Kidney (tissue), 14 donors: Measurements from ENCODE around the gene PLCB2. TPM values are rescaled to one million over a fixed set of nuclear protein-coding genes. Genes with fewer than 3 reads are reported as not detected.

Source experiments
- DNase-seq, 5 donors: peaks; one replicate each; pipeline ENCODE4 v3.0.0-alpha.2; 2013 to 2020
- FAIRE-seq: peaks from 2 replicates; lab custom pipeline; 2012; peaks lifted over from hg19 to GRCh38; lab: Jason Lieb, UNC
- H3K27ac ChIP-seq, 2 donors: one replicate each; pipeline ENCODE4 v1.7.0; 2013; ENCODE audit warnings: low read depth in 2 of 2, low read length in 2 of 2, inconsistent platforms in 1 of 2
- H3K27me3 ChIP-seq: one replicate; pipeline ENCODE4 v1.7.1; 2013; ENCODE audit warnings: low read length, inconsistent platforms; ENCODE audit not compliant: control insufficient read depth, insufficient read depth
- H3K36me3 ChIP-seq, 3 donors: one replicate each; pipeline versions ENCODE4 v1.7.0 to v1.7.1; 2013; ENCODE audit warnings: low read length in 3 of 3, control low read depth in 1 of 3, inconsistent platforms in 1 of 3; ENCODE audit not compliant: insufficient read depth in 3 of 3, control insufficient read depth in 2 of 3
- H3K4me1 ChIP-seq, 3 donors: one replicate each; pipeline versions ENCODE4 v1.7.0 to v1.7.1; 2013; ENCODE audit warnings: low read length in 3 of 3, inconsistent platforms in 1 of 3, low read depth in 1 of 3; ENCODE audit not compliant: control insufficient read depth in 2 of 3, insufficient read depth in 2 of 3
- H3K4me3 ChIP-seq, 3 donors: one replicate each; pipeline versions ENCODE4 v1.7.0 to v1.8.1; 2013; ENCODE audit warnings: low read length in 3 of 3, control low read depth in 1 of 3, inconsistent platforms in 1 of 3
- H3K9ac ChIP-seq, 3 donors: one replicate each; pipeline versions ENCODE4 v1.7.0 to v1.7.1; 2013; ENCODE audit warnings: low read length in 3 of 3, control low read depth in 1 of 3, inconsistent platforms in 1 of 3
- H3K9me3 ChIP-seq, 3 donors: one replicate each; pipeline versions ENCODE4 v1.7.0 to v1.7.1; 2013; ENCODE audit warnings: low read length in 3 of 3, control low read depth in 1 of 3, inconsistent platforms in 1 of 3; ENCODE audit not compliant: control insufficient read depth in 2 of 3, insufficient read depth in 1 of 3
- CTCF ChIP-seq: IDR thresholded peaks from 3 replicates; pipeline ENCODE4 v1.5.1; 2012; ENCODE audit warnings: mild to moderate bottlenecking, moderate library complexity, borderline replicate concordance; ENCODE audit not compliant: insufficient read depth; ENCODE audit errors: extremely low read depth
- intact Hi-C: fragments of 100-400 bp; cut with DNase I; formaldehyde crosslinking; loops from one replicate; pipeline ENCODE4 v1.11.1; 2022
- polyA plus RNA-seq: library from polyadenylated mRNA; stranded (reverse); fragments of 350-450 nt; fragmentation: Illumina TruSeq; extraction: RNeasy Lipid Tissue Mini Kit (QIAGEN cat#74804); gene quantifications from one replicate; pipeline ENCODE4 v1.2.3, GENCODE V29; 2014; ENCODE audit warnings: low read depth, low replicate concordance; ENCODE audit not compliant: insufficient read depth
- total RNA-seq: library from RNA; stranded (reverse); fragmentation: NEBNext Ultra II Directional; extraction: Animal tissue kit (Norgen Biotek cat#: 25700); gene quantifications from one replicate; pipeline ENCODE4 v1.2.1, GENCODE V29; 2021
- donor health status: control.
- donor health status: control.
- donor health status: control.
- donor health status: control.
- donor health status: control.
- donor health status: DM: yes; HTN: yes; CAD: no.
- donor health status: Normal renal cell carcinoma (clear cell type).

Gene PLCB2
- total and polyA plus RNA-seq, 2 donors from 2014 or later: 4.4 to 37.2 TPM

GRCh38 chr15:40314723-40315276, 7.1 kb upstream of the PLCB2 start:
- intact Hi-C loops: no loop called here
- FAIRE-seq (no peak), DNase-seq (no peak)
- H3K4me3 ChIP-seq: no peak overlapping the region
- peaks cover 0 to 3% (median 0%) of the 10 kb centered on the region in 3 donors for H3K4me1 ChIP-seq
- H3K9ac ChIP-seq: no peak overlapping the region
- no peak overlapping the region for H3K27ac ChIP-seq
- no peaks in the 10 kb centered on the region for H3K9me3 ChIP-seq
- no peaks in the 10 kb centered on the region for H3K27me3 ChIP-seq
- TF ChIP-seq CTCF: no peak
- no peaks in the 10 kb centered on the region for H3K36me3 ChIP-seq

- Histone ChIP-seq H3K4me3 (no peak overlapping the region), H3K4me1 (peaks cover 0 to 3% (median 0%) of the 10 kb centered on the region in 3 donors), H3K9ac (no peak overlapping the region), H3K9me3 (no peaks in the 10 kb centered on the region), H3K27ac (no peak overlapping the region), H3K27me3 (no peaks in the 10 kb centered on the region), H3K36me3 (no peaks in the 10 kb centered on the region)
- TF ChIP-seq CTCF: no peak
- FAIRE-seq (no peak), DNase-seq (peak in 2 of 5 donors; percentile 59 to 83)
- intact Hi-C loops: no loop called here
Observed at GRCh38 chr15:40313531-40314398, 6.0 kb upstream of the PLCB2 start.

- Histone ChIP-seq H3K4me1 (peaks cover 0 to 3% (median 0%) of the 10 kb centered on the region in 3 donors), H3K9ac (no peak overlapping the region), H3K27me3 (no peaks in the 10 kb centered on the region), H3K9me3 (no peaks in the 10 kb centered on the region), H3K4me3 (no peak overlapping the region), H3K36me3 (no peaks in the 10 kb centered on the region), H3K27ac (no peak overlapping the region)
- intact Hi-C loops: no loop called here
- TF ChIP-seq CTCF: no peak
- DNase-seq (no peak), FAIRE-seq (no peak)
Observed at GRCh38 chr15:40312370-40313158, 4.8 kb upstream of the PLCB2 start.
